GM12878 (cell line): ENCODE results near the gene NRP1.

Experiments
- ASH2L ChIP-seq: fragments of 300-600, 200-600 bp; sonication (generic); IDR thresholded peaks from 2 replicates; pipeline ENCODE4 v1.6.1; 2017; ENCODE audit warnings: low read depth, mild to moderate bottlenecking, borderline replicate concordance
- BACH1 ChIP-seq: fragments of 450-650 bp; IDR thresholded peaks from 2 replicates; pipeline ENCODE4 v1.6.1; 2017; ENCODE audit warnings: mild to moderate bottlenecking, borderline replicate concordance
- BCL3 ChIP-seq: IDR thresholded peaks from 2 replicates; pipeline ENCODE4 v1.6.1; 2011; ENCODE audit warnings: borderline replicate concordance, low read depth, mild to moderate bottlenecking, moderate library complexity, low read length; ENCODE audit not compliant: insufficient read depth, poor library complexity, severe bottlenecking
- CBX5 ChIP-seq: sonication (generic); IDR thresholded peaks from 2 replicates; pipeline ENCODE4 v1.6.1; 2016; ENCODE audit warnings: low read depth, moderate library complexity, mild to moderate bottlenecking, inconsistent platforms
- CHD2 ChIP-seq: IDR thresholded peaks from 2 replicates; pipeline ENCODE4 v1.6.1; 2011; ENCODE audit warnings: low read depth, low read length, improper control_type of control experiment, borderline replicate concordance
- CTCF ChIP-seq, 3 experiments: IDR thresholded peaks in 2 of 3; conservative IDR thresholded peaks in 1 of 3; 2 replicates each; pipeline ENCODE4 v1.5.1; 2011; ENCODE audit warnings: low read depth in 3 of 3, low read length in 3 of 3, mild to moderate bottlenecking in 3 of 3, control low read depth in 2 of 3, moderate library complexity in 2 of 3, inconsistent platforms in 1 of 3, mixed read lengths in 1 of 3; ENCODE audit not compliant: control insufficient read depth in 2 of 3, insufficient read depth in 1 of 3; ENCODE audit errors: extremely low read depth in 1 of 3
- EZH2 ChIP-seq: IDR thresholded peaks from 2 replicates; pipeline ENCODE4 v1.6.1; 2012; ENCODE audit warnings: low read depth, mild to moderate bottlenecking, control low read depth, inconsistent platforms, low read length, borderline replicate concordance; ENCODE audit not compliant: control insufficient read depth
- IKZF1 ChIP-seq: fragments of 450-650 bp; conservative IDR thresholded peaks from 2 replicates; pipeline ENCODE4 v1.6.1; 2017; ENCODE audit warnings: antibody characterized with exemption, mild to moderate bottlenecking
- JUND ChIP-seq: IDR thresholded peaks from 2 replicates; pipeline ENCODE4 v1.6.1; 2012; ENCODE audit warnings: low read depth, mild to moderate bottlenecking, low read length, improper control_type of control experiment, moderate library complexity
- KDM1A ChIP-seq: fragments of 200-600 bp; sonication (generic); IDR thresholded peaks from 2 replicates; pipeline ENCODE4 v1.6.1; 2016; ENCODE audit warnings: borderline replicate concordance
- POLR2A ChIP-seq: IDR thresholded peaks from 2 replicates; pipeline ENCODE4 v1.6.1; 2011; ENCODE audit warnings: low read depth, mild to moderate bottlenecking, low read length
- RCOR1 ChIP-seq: conservative IDR thresholded peaks from 2 replicates; pipeline ENCODE4 v1.6.1; 2012; ENCODE audit warnings: low read depth, low read length, improper control_type of control experiment
- REST ChIP-seq: IDR thresholded peaks from 2 replicates; pipeline ENCODE4 v1.6.1; 2012; ENCODE audit warnings: mild to moderate bottlenecking, low read depth, low read length
- TCF7 ChIP-seq: IDR thresholded peaks from 2 replicates; pipeline ENCODE4 v1.6.1; 2014; ENCODE audit warnings: antibody characterized with exemption, borderline replicate concordance

GRCh38 chr10:33257439-33258080 lies 76.9 kb downstream of the NRP1 start:
- TF ChIP-seq REST (no peak), KDM1A (no peak), JUND (no peak), ASH2L (no peak), BCL3 (no peak), CBX5 (no peak), EZH2 (no peak), RCOR1 (no peak), BACH1 (no peak), TCF7 (no peak), CHD2 (no peak), IKZF1 (no peak), CTCF (IDR thresholded peaks at IDR 0.05 in 2 of 3, conservative IDR thresholded peaks at IDR 0.05 in 1 of 3; ENCODE audit: control insufficient read depth in 2 of 3, extremely low read depth in 1 of 3, insufficient read depth in 1 of 3, low read depth in 3 of 3, low read length in 3 of 3) (no peak), POLR2A (no peak)
